Stimulated activated CD4-positive, alpha-beta T cell treated with anti-CD3 and anti-CD28 coated beads, Interleukin-4, amount 100 ng/mL, for 4 hours (primary cell): ENCODE data around the gene CD81.

Experiments used
- DNase-seq, 2 experiments: peaks; one replicate each; pipeline ENCODE4 v3.0.0-alpha.2; 2020

Gene CD81

DNA sequence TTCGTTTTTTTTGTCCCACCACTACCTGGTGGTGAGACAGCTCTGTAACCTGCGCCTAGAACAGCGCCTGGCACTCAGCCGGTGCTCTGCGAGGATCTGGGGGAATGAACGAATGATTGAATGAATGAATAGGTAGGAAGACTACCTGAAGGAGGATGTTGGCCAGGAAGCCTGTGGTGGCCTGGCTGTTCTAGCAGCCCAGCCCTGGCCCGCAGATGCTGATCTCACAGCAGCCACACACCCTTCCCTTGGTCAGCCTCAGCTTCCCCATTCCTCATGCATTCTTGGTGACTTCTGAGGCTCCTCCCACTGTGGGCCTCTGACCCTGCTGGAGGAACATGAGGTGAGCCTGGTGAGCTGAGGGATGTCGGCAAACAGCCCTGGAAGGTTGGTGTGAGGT is 63.5 kb downstream of the CD81 start:
- DNase-seq: no peak

DNA sequence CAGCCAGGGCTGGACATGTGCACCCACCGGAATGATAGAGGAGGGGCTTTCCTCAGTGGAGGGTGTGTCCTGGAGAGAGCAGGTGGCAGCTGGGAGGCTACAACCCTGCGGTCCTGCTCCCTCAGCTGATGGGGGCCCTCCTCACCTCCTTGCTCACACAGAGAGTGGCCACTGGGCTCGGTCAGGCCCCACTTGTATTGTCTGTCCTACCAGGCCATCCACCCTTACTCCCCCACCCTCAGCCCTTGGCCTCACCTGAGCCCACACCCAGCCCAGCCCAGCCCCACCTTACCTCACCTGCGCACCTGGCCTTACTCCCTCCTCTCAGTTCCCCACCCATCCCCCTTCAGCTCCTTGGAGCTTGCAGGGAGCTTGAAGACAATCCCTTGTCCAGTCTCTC is 64.1 kb downstream of the CD81 start:
- no peak for DNase-seq

DNA sequence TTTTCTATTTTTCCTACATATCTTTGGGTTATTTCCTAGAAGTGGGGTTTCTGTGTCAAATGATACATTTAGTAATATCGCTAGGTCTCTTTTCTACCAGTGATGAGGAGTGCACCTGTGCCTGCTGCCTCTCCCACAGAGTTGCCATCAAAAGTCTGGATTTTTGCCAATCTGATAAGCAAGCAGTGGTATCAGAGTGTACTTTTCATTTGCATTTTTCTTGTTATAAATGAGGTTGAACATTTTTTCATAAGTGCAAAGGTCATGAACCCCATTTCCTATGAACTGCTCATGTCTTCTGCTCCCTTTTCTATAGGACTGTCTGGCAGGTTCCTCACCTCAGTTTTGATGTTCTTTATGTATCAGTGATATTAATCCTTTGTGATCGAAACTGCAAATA is 65.5 kb downstream of the CD81 start:
- peak in 1 of 2 experiments; percentile 21 for DNase-seq

DNA sequence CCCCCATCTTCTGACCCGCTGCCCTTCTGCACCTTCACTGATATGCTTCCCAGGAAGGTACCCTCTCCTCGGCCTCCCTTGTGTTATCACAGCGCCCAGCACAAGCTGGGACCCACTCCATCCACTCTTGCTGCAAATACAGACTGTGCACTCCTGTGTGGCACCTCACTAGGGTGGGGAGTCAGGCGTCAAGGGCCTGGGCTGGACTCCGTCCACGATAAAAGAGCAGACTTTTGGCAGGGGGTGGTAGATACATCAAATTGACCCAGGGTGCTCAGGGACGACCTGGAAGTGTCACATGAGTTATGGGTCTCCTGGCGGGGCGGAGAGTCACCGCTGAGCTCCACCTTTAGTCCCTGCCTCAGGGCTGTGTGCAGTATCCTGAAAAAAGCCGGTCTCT is 66.3 kb downstream of the CD81 start:
- no peak for DNase-seq

DNA sequence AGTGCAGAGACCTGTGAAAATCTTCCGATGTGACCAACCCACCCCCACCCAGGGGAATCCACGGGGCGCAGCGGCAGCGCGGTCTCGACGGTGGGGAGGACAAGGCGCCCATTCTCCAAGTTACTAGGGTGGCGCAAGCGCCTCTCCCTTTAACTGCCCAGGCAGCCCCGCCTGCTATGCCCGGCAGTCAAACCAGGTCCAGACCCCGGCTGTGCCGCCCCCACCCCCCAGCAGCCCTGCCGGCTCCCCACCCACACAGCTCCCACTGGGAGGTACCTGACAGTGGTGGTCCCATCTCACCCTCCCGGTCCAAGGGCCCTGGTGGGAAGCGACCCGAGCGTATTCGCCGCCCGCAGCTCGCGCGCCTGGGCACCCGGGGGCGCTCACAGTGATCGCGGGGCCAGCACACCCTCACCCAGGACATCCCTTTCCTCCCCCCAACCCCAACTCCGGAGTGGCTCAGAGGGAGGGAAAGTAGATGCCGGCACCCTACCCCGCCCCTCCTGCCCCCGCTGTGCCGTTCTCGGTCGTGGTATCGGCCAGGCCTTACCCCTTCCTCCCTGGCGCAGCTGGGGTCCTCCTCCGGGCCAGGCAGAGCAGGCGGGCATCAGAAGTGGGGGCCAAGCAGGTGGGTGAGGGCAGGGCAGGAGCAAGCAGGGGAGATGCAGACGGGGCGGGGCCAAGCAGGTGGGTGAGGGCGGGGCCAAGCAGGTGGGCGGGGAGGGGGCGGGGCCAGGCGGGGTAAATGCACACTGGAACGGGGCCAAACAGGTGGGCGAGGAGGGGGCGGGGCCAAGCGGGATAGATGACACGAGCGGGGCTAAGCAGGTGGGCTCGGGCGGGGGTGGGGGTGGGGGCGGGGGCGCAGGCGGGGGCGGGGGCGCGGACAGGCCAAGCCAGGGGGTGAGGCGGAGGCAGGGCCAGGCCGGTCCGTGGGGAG is 67.0 kb downstream of the CD81 start, which contains the start of gene TRPM5:
TRPM5 (minus strand) TSS at position 634 of the 940 bp plus-strand sequence. CDS start 21,478 bp downstream, outside the sequence.
- DNase-seq: peak; percentile 76 to 81

DNA sequence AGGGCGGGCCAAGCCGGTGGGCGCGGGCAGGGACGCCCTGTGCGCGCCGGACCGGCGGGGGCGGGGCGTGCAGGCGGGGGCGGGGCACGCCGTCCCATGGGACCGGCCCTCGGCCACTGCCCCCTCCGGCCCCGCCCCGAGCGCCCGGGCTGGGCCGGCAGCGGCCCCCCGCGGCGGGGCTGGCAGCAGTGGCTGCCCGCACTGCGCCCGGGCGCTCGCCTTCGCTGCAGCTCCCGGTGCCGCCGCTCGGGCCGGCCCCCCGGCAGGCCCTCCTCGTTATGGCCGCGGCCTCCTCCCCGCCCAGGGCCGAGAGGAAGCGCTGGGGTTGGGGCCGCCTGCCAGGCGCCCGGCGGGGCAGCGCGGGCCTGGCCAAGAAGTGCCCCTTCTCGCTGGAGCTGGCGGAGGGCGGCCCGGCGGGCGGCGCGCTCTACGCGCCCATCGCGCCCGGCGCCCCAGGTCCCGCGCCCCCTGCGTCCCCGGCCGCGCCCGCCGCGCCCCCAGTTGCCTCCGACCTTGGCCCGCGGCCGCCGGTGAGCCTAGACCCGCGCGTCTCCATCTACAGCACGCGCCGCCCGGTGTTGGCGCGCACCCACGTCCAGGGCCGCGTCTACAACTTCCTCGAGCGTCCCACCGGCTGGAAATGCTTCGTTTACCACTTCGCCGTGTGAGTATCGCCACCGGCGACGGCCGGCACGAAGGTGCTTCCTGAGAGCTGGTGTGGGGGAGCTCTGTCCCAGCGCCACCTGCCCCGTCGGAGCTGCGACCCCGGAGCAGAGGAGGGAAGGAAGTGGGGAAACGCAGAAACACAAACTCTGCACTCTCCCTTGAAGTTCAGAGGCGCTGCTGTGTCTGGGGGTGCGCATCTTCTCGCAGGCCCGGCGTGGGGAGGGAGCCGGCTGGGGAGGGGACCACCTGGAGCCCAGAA is 68.0 kb downstream of the CD81 start, which contains the start of gene KCNQ1:
KCNQ1 (plus strand) TSS at position 188 of the 925 bp plus-strand sequence; CDS start at position 279, 91 bp downstream.
- peak in 1 of 2 experiments; percentile 17 for DNase-seq

DNA sequence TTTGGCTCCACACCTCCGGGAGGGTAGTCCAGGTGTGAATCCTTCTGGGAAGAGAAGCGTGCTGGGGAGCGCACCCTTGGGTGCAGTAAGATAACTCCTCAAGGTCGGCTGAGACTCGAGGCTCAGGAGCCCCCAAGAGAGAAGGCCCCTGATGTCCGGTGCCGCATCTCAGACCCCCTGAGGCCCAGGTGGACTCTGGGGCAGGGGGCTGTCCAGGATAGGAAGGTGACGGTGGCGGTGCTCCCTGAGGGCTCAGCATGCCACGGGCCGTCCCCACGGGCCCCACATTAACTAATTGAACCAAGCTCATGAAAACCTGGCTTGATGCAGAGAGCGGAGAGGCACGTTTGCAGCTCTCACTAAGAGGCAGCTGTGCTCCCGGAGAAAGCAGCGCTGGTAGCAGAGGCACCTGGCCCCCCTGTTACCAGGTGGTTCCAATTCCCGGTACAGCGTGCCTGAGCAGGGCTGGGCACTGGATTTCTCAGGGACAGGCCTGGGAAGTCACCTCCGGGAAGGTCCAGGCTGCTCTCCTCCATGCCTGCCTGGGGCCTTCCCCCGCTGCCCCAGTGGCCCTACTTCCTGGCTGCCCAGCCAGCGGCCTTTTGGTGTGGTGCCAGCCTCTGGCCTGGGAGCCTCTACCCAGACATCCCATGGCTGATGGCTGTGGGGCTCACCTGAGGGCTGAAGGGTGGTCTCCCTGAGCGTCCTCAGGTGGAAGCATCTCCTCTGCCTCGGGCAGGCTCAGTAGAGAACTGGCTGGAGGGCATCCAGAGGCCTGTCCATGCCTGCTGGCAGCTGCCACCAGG is 68.8 kb downstream of the CD81 start:
- DNase-seq: no peak

DNA sequence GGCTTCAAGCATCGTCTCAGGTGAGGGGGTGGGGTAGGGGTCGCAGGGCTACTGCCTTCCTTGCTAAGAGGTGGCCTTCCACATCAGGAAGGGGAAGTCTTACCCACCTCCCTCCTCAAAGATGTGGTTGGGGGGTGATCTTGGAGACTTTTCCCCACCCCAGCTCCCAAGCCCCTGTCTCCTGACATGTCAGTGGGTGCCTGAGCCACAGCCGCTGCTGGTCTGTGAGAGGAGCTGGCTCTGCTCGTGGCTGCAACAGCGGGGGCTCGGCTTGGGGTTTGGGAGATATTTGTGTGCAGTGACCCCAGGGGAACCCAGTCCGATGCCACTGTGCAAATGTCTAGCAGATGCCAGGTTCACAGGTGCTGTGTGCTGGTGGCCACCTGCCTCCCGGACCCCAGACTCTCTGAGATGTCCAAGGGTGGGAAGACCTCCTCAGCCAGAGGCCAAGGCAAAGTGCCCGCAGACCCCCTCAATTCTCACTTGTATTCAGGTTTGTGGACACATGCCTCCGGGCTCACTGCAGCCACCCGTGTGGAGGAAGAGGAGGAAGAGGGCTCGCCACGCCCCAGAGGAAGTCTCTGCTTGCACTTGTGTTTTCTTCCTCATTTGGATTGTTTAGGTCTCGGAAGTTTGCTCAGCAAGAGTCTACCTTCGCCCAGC is 69.6 kb downstream of the CD81 start:
- no peak for DNase-seq
